H1 (cell line): ENCODE data around the gene ADGRL4. TPM values are rescaled to one million over a fixed set of nuclear protein-coding genes. Genes with fewer than 3 reads are reported as not detected.

Source experiments
- CTCF ChIA-PET: fragments of 300-600 bp; sonication (Branson Sonifier 250); formaldehyde crosslinking; loops from one replicate; lab custom pipeline; 2021; ENCODE audit not compliant: partially characterized antibody; lab: Charles Lee
- POLR2A ChIA-PET: fragments of 300-600 bp; sonication (Branson Sonifier 250); formaldehyde crosslinking; loops from one replicate; lab custom pipeline; 2021; ENCODE audit warnings: inconsistent platforms; ENCODE audit not compliant: partially characterized antibody; lab: Charles Lee
- DNase-seq, 2 experiments: peaks; one replicate each; pipeline versions ENCODE4 v3.0.0 to v3.0.0-alpha.2; 2010 to 2022; ENCODE audit warnings: low spot score in 2 of 2, low read depth in 1 of 2, mixed read lengths in 1 of 2
- FAIRE-seq: peaks from 2 replicates; lab custom pipeline; 2011; peaks lifted over from hg19 to GRCh38; lab: Jason Lieb, UNC
- H2AFZ ChIP-seq: 2 replicates; pipeline ENCODE4 v1.8.1; 2012; ENCODE audit warnings: low read length, inconsistent platforms
- H2AK5ac ChIP-seq: 2 replicates; pipeline ENCODE4 v1.6.1; 2013; ENCODE audit warnings: low read depth, low read length
- H2BK120ac ChIP-seq: replicated peaks from 2 replicates; pipeline ENCODE3; 2013; ENCODE audit warnings: low read depth, low read length, inconsistent platforms
- H2BK12ac ChIP-seq: 2 replicates; pipeline ENCODE4 v1.6.1; 2013; ENCODE audit warnings: low read depth, low read length
- H2BK15ac ChIP-seq: 2 replicates; pipeline ENCODE4 v1.6.1; 2013; ENCODE audit warnings: low read length
- H2BK20ac ChIP-seq: 2 replicates; pipeline ENCODE4 v1.6.1; 2013; ENCODE audit warnings: low read length
- H2BK5ac ChIP-seq: 2 replicates; pipeline ENCODE4 v1.6.1; 2013; ENCODE audit warnings: low read depth, low read length
- H3K14ac ChIP-seq: 2 replicates; pipeline ENCODE4 v1.6.1; 2013; ENCODE audit warnings: inconsistent platforms; ENCODE audit not compliant: insufficient read length
- H3K18ac ChIP-seq: 2 replicates; pipeline ENCODE4 v1.6.1; 2013; ENCODE audit warnings: low read length; ENCODE audit errors: extremely low read depth
- H3K23ac ChIP-seq: 2 replicates; pipeline ENCODE4 v1.6.1; 2013; ENCODE audit warnings: inconsistent platforms; ENCODE audit not compliant: insufficient read length
- H3K23me2 ChIP-seq: 2 replicates; pipeline ENCODE4 v1.6.1; 2013; ENCODE audit warnings: low read depth, low read length
- H3K27ac ChIP-seq: 2 replicates; pipeline ENCODE4 v1.6.1; 2011; ENCODE audit warnings: low read depth, low read length, inconsistent platforms
- H3K27me3 ChIP-seq, 4 experiments: replicated peaks in 1 of 4; 1 replicate in 1 of 4; 2 replicates in 3 of 4; pipeline versions ENCODE4 v1.6.1 to v1.8.1; 2011 to 2013; ENCODE audit warnings: low read length in 3 of 4, mild to moderate bottlenecking in 3 of 4, inconsistent platforms in 2 of 4, mixed read lengths in 2 of 4, moderate library complexity in 1 of 4; ENCODE audit not compliant: control insufficient read depth in 3 of 4, insufficient read depth in 3 of 4; ENCODE audit errors: extremely low read depth in 1 of 4
- H3K36me3 ChIP-seq, 4 experiments: 2 replicates each; pipeline versions ENCODE4 v1.6.1 to v1.8.1; 2011 to 2013; ENCODE audit warnings: mild to moderate bottlenecking in 4 of 4, low read length in 3 of 4, moderate library complexity in 2 of 4, control low read depth in 1 of 4, inconsistent platforms in 1 of 4; ENCODE audit not compliant: insufficient read depth in 4 of 4, control insufficient read depth in 2 of 4
- H3K4ac ChIP-seq: replicated peaks from 2 replicates; pipeline ENCODE3; 2013; ENCODE audit warnings: low read length, low read depth, mixed read lengths, inconsistent platforms; ENCODE audit not compliant: insufficient read length
- H3K4me1 ChIP-seq, 4 experiments: replicated peaks in 1 of 4; 1 replicate in 1 of 4; 2 replicates in 3 of 4; pipeline versions ENCODE4 v1.6.1 to v1.8.1; 2011 to 2013; ENCODE audit warnings: low read length in 3 of 4, inconsistent platforms in 2 of 4, mixed read lengths in 1 of 4; ENCODE audit not compliant: insufficient read depth in 4 of 4, control insufficient read depth in 3 of 4
- H3K4me2 ChIP-seq, 2 experiments: 2 replicates each; pipeline versions ENCODE4 v1.6.1 to v1.8.1; 2011 to 2013; ENCODE audit warnings: low read depth in 2 of 2, low read length in 2 of 2, control low read depth in 1 of 2, inconsistent platforms in 1 of 2, mild to moderate bottlenecking in 1 of 2; ENCODE audit not compliant: insufficient read depth in 1 of 2
- H3K4me3 ChIP-seq, 4 experiments: fragments of 200-600, 300-600 bp in 1 of 4; sonication (generic), shearing (Covaris generic), sonication (Bioruptor Twin) in 1 of 4; 2 replicates each; pipeline versions ENCODE4 v1.5.1 to v1.8.1; 2011 to 2016; ENCODE audit warnings: low read length in 4 of 4, low read depth in 3 of 4, control low read depth in 2 of 4, inconsistent platforms in 2 of 4, mild to moderate bottlenecking in 2 of 4, mixed read lengths in 1 of 4, moderate library complexity in 1 of 4; ENCODE audit not compliant: insufficient read depth in 2 of 4; ENCODE audit errors: extremely low read depth in 1 of 4
- H3K56ac ChIP-seq: replicated peaks from 2 replicates; pipeline ENCODE3; 2013; ENCODE audit warnings: low read depth, mild to moderate bottlenecking, mixed read lengths, low read length, inconsistent platforms; ENCODE audit not compliant: insufficient read length
- H3K79me1 ChIP-seq: 2 replicates; pipeline ENCODE4 v1.6.1; 2013; ENCODE audit warnings: low read depth, low read length, control low read depth
- H3K79me2 ChIP-seq, 2 experiments: 2 replicates each; pipeline versions ENCODE4 v1.6.1 to v1.8.1; 2012 to 2013; ENCODE audit warnings: low read length in 2 of 2, mild to moderate bottlenecking in 2 of 2, inconsistent platforms in 1 of 2; ENCODE audit not compliant: insufficient read depth in 2 of 2, control insufficient read depth in 1 of 2
- H3K9ac ChIP-seq, 4 experiments: replicated peaks in 1 of 4; 1 replicate in 1 of 4; 2 replicates in 3 of 4; pipeline versions ENCODE4 v1.6.1 to v1.8.1; 2011 to 2013; ENCODE audit warnings: low read depth in 3 of 4, low read length in 3 of 4, control low read depth in 2 of 4, mild to moderate bottlenecking in 2 of 4, moderate library complexity in 2 of 4, inconsistent platforms in 1 of 4; ENCODE audit errors: extremely low read depth in 1 of 4
- H3K9me3 ChIP-seq, 2 experiments: 2 replicates each; pipeline versions ENCODE4 v1.6.1 to v1.8.1; 2012 to 2013; ENCODE audit warnings: mild to moderate bottlenecking in 2 of 2, moderate library complexity in 2 of 2, control low read depth in 1 of 2, inconsistent platforms in 1 of 2, low read depth in 1 of 2, low read length in 1 of 2, mixed read lengths in 1 of 2; ENCODE audit not compliant: insufficient read depth in 2 of 2
- H4K20me1 ChIP-seq, 2 experiments: replicated peaks in 1 of 2; 2 replicates each; pipeline versions ENCODE3 to v1.8.1; 2011 to 2013; ENCODE audit warnings: inconsistent platforms in 2 of 2, low read length in 2 of 2, mild to moderate bottlenecking in 1 of 2; ENCODE audit not compliant: insufficient read depth in 2 of 2, control insufficient read depth in 1 of 2
- H4K5ac ChIP-seq: 2 replicates; pipeline ENCODE4 v1.6.1; 2013; ENCODE audit warnings: low read length, low read depth, mixed read lengths, inconsistent platforms; ENCODE audit not compliant: insufficient read length
- H4K8ac ChIP-seq: 2 replicates; pipeline ENCODE4 v1.8.0; 2013; ENCODE audit warnings: mild to moderate bottlenecking, moderate library complexity, low read length, inconsistent platforms; ENCODE audit not compliant: insufficient read depth; ENCODE audit errors: extremely low read depth
- H4K91ac ChIP-seq: replicated peaks from 2 replicates; pipeline ENCODE3; 2013; ENCODE audit warnings: low read length, mixed read lengths, inconsistent platforms; ENCODE audit not compliant: insufficient read length
- BCL11A ChIP-seq, 2 experiments: IDR thresholded peaks; one replicate each; pipeline ENCODE4 v1.6.1; 2011; ENCODE audit warnings: low read depth in 2 of 2, low read length in 2 of 2, mild to moderate bottlenecking in 2 of 2
- CBX8 ChIP-seq: fragments of 300-800, 300-1000 bp; sonication (generic); IDR thresholded peaks from 2 replicates; pipeline ENCODE4 v1.7.1; 2016; ENCODE audit warnings: low read depth, low read length, borderline replicate concordance
- CHD2 ChIP-seq: IDR thresholded peaks from 2 replicates; pipeline ENCODE4 v1.6.1; 2012; ENCODE audit warnings: low read length, improper control_type of control experiment
- CREB1 ChIP-seq: IDR thresholded peaks from 2 replicates; pipeline ENCODE4 v1.6.1; 2012; ENCODE audit warnings: inconsistent platforms
- EP300 ChIP-seq, 2 experiments: IDR thresholded peaks; 1 replicate in 1 of 2; 2 replicates in 1 of 2; pipeline ENCODE4 v1.6.1; 2011 to 2012; ENCODE audit warnings: low read depth in 2 of 2, low read length in 2 of 2, mild to moderate bottlenecking in 2 of 2, borderline replicate concordance in 1 of 2, inconsistent platforms in 1 of 2, moderate library complexity in 1 of 2
- GTF2F1 ChIP-seq: IDR thresholded peaks from 2 replicates; pipeline ENCODE4 v1.6.1; 2012; ENCODE audit warnings: low read depth, low read length, improper control_type of control experiment, borderline replicate concordance
- KDM1A ChIP-seq: fragments of 200-600, 300-600 bp; sonication (generic); IDR thresholded peaks from 2 replicates; pipeline ENCODE4 v1.7.1; 2016; ENCODE audit warnings: mild to moderate bottlenecking, low read length, borderline replicate concordance
- POLR2A ChIP-seq, 2 experiments: IDR thresholded peaks; 1 replicate in 1 of 2; 2 replicates in 1 of 2; pipeline ENCODE4 v1.6.1; 2011; ENCODE audit warnings: low read depth in 2 of 2, low read length in 2 of 2, mild to moderate bottlenecking in 2 of 2; ENCODE audit errors: control extremely low read depth in 1 of 2
- POLR2AphosphoS5 ChIP-seq: IDR thresholded peaks from 2 replicates; pipeline ENCODE4 v1.6.1; 2011; ENCODE audit warnings: low read depth, low read length
- SIX5 ChIP-seq: IDR thresholded peaks from 2 replicates; pipeline ENCODE4 v1.6.1; 2011; ENCODE audit warnings: mild to moderate bottlenecking, low read depth, low read length
- SP1 ChIP-seq: IDR thresholded peaks from 2 replicates; pipeline ENCODE4 v1.6.1; 2011; ENCODE audit warnings: low read depth, low read length
- TEAD4 ChIP-seq: IDR thresholded peaks from 2 replicates; pipeline ENCODE4 v1.6.1; 2012; ENCODE audit warnings: low read depth, low read length, inconsistent platforms, mixed read lengths
- YY1 ChIP-seq: IDR thresholded peaks from 2 replicates; pipeline ENCODE4 v1.6.1; 2011; ENCODE audit warnings: low read depth, mild to moderate bottlenecking, low read length
- ZNF274 ChIP-seq: IDR thresholded peaks from 2 replicates; pipeline ENCODE4 v1.7.0; 2012; ENCODE audit warnings: low read length, borderline replicate concordance; ENCODE audit errors: extremely low read depth
- WGBS, 2 experiments: shearing (Covaris generic) in 1 of 2; methylation state at CpG; one replicate each; pipeline versions ENCODE4 v1.1.6 to v1.1.7; 2013 to 2015; ENCODE audit warnings: low lambda C conversion rate in 2 of 2, mixed read lengths in 2 of 2, inconsistent platforms in 1 of 2, low coverage in 1 of 2, missing lambda C conversion rate in 1 of 2; ENCODE audit not compliant: insufficient replicate concordance in 2 of 2, insufficient coverage in 1 of 2, insufficient read length in 1 of 2; ENCODE audit errors: extremely low coverage in 1 of 2, missing lambda C conversion rate in 1 of 2; 5-methylcytosine and 5-hydroxymethylcytosine counted together
- polyA plus RNA-seq, 7 experiments: library from polyadenylated mRNA; depleted of rRNA in 3 of 7; stranded (reverse) in 5 of 7; unstranded in 2 of 7; fragments of >200 nt in 5 of 7; fragments of 200-250 nt in 2 of 7; gene quantifications; 1 replicate in 5 of 7; 2 replicates in 1 of 7; 4 replicates in 1 of 7; pipeline versions ENCODE4 v1.2.1 to v1.2.3, GENCODE V29; 2011 to 2013; ENCODE audit warnings: missing spikeins in 2 of 7, mixed read lengths in 2 of 7
- total RNA-seq: library from RNA; stranded (reverse); fragmentation: NEBNext Ultra II Directional; extraction: Animal tissue kit (Norgen Biotek cat#: 25700); gene quantifications from 2 replicates; pipeline ENCODE4 v1.2.1, GENCODE V29; 2021
- TF ChIP-seq, protein P1 (sequence below): IDR thresholded peaks from 2 replicates; pipeline ENCODE4 v1.6.1; 2012; ENCODE audit warnings: inconsistent platforms

ADGRL4 gene
- total and polyA plus RNA-seq, 2 of the 8 experiments (the other 6 are each of a cell fraction or from before 2014, with no cell fraction given) = 0.60 to 0.97 TPM

DNA sequence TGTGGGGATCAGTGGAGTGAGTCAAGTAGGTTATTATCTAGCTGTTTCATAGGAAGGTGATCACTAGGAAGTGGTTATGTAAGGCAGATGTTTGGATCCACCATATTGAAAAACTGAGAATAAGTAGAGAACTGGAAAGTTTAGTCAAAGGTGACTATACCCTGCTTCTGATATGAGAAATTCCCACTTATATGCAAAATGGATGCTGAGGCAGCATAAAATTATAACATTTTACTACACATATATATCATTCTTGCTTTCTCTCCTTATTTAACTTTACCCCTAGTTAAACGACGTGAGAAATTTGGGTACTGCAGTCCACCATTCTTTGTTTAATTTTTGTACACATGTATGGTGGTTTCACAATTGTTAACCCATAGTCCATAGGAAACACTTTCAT, 142.4 kb downstream of the ADGRL4 start:
- no peak overlapping the region for H2BK12ac ChIP-seq
- TF ChIP-seq EP300 (IDR thresholded peaks at IDR 0.05; ENCODE audit: borderline replicate concordance in 1 of 2, low read depth in 2 of 2, low read length in 2 of 2) (no peak), CREB1 (no peak), KDM1A (no peak), TEAD4 (no peak), POLR2AphosphoS5 (no peak), CBX8 (no peak), GTF2F1 (no peak), SP1 (no peak), YY1 (no peak), ZNF274 (no peak), BCL11A (IDR thresholded peaks at IDR 0.05; ENCODE audit: low read depth in 2 of 2, low read length in 2 of 2) (no peak), SIX5 (no peak), POLR2A (IDR thresholded peaks at IDR 0.05; ENCODE audit: control extremely low read depth in 1 of 2, low read depth in 2 of 2, low read length in 2 of 2) (no peak), CHD2 (no peak)
- TF ChIP-seq, protein P1, sequence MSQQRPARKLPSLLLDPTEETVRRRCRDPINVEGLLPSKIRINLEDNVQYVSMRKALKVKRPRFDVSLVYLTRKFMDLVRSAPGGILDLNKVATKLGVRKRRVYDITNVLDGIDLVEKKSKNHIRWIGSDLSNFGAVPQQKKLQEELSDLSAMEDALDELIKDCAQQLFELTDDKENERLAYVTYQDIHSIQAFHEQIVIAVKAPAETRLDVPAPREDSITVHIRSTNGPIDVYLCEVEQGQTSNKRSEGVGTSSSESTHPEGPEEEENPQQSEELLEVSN = no peak

More for the DNA sequence above, 142.4 kb downstream of the ADGRL4 start:
- Histone ChIP-seq H2BK15ac (no peak overlapping the region), H3K9ac (no peak overlapping the region), H3K27me3 (no peaks in the 10 kb centered on the region), H4K8ac (no peak overlapping the region), H4K5ac (no peak overlapping the region), H3K36me3 (no peaks in the 10 kb centered on the region), H2AK5ac (no peak overlapping the region), H4K91ac (no peak overlapping the region), H3K23me2 (no peaks in the 10 kb centered on the region), H3K79me2 (no peaks in the 10 kb centered on the region), H3K27ac (no peak overlapping the region), H3K4ac (no peak overlapping the region), H3K4me2 (no peak overlapping the region), H2AFZ (no peak overlapping the region), H3K4me3 (no peak overlapping the region), H3K14ac (no peak overlapping the region), H3K4me1 (no peaks in the 10 kb centered on the region), H2BK120ac (no peak overlapping the region), H3K79me1 (no peaks in the 10 kb centered on the region), H3K18ac (no peak overlapping the region), H2BK20ac (no peak overlapping the region), H3K23ac (no peak overlapping the region), H3K9me3 (no peaks in the 10 kb centered on the region), H2BK5ac (no peak overlapping the region), H3K56ac (no peak overlapping the region), H4K20me1 (no peaks in the 10 kb centered on the region)
- WGBS, 2 experiments = 98% methylated on average over 2 of the region's 2 CpGs; no CpG with 5 or more reads in 1 of the 2 experiments
- CTCF ChIA-PET = interaction anchor here (1.4 kb wide), 1 partner anchor 25 kb away, joined by 4 read pairs; no protein-coding TSS in a partner anchor
- POLR2A ChIA-PET = no interaction called here
- FAIRE-seq (no peak), DNase-seq (no peak)
